HG03039 (cell line): ENCODE data around the gene CDC42EP5.
"Not testable (repeated sequence)": the region's sequence is repeated elsewhere in the genome, so short reads cannot be mapped to it uniquely, and the experiment has no call there.

ENCODE experiments used
- ATAC-seq: cut with Tn5 transposase; IDR thresholded peaks from one replicate; pipeline ENCODE4 v1.9.1; 2021; ENCODE audit warnings: mild to moderate bottlenecking, moderate library complexity; ENCODE audit not compliant: unreplicated experiment

The CDC42EP5 gene

GRCh38 chr19:54449701-54450069 is 23.4 kb downstream of the CDC42EP5 start:
- ATAC-seq, result no peak

DNA sequence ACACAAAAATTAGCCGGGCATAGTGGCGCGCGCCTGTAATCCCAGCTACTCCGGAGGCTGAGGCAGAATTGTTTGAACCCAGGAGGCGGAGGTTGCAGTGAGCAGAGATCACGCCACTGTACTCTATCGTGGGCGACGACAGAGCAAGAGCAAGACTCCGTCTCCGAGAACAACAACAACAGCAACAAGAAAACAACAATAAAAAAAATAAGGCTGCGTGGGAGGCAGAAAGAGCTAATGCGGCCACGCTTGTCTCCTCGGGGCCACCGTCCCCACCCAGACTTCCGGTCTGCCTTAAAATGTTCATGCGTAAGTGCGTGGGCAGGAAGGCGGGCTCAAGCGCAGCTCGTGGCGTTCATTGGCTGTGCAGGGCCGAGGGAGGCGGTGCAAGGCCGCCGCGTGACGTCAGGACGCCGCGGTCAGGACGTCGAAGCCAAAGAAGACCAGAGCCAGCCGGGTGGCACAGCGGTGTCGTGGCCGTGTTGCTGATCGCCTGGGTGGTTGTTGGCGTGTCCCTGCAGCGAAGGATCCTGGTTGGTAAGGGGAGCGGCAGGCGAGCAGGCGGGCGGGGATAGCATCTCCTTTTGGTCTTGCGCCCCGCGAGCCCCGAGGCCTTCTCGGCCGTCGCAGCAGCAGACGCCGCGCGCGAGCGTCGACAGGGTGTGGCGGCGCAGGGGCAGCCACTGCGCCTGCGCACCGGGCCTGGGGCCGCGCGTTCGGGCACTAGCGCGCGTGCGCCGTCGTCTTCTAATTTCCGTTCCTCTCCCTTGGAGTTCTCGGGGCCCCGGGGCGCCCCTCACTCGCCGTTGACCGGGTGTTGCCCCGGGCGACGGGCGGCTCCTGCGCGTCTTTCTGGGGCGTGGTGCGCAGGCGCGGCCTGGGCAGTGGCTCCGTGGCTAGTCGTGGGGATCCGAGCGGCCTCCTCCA is 24.1 kb downstream of the CDC42EP5 start, which contains the start of gene LENG8:
Gene LENG8 (plus strand): TSS at position 426 of the 927 bp plus-strand sequence. CDS start 2,146 bp downstream, outside the sequence.
- ATAC-seq, result peak; percentile 85

DNA sequence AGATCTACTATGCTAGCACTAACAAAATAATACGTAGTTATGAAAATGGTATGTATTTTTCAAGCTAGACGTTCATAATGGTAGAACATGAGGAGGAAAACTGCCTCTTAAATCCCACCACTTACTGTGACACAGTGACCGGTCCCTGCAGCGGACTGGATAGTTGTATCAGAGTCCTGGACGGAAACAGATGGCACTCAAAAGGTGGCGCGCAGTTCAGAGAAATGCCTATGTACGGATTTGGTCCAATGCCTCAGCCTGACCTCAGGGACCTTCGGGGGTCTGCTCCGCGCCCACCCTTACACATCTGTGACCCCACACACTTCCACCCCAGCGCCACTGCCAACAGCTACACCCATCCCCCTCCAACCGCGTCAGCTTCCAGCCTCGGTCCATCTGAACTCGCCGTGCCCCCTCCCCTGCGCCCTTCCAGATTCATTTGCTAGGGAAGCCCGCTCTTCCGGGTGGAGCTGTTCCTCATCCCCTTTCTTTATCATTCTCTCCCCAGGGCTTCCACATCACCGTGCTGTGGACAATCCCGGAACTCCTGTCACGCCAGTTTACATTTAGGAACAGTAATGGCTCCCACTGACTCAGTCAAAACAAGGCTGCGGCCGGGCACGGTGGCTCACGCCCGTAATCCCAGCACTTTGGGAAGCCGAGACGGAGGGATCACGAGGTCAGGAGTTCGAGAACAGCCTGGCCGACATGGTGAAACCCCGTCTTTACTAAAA is 24.9 kb downstream of the CDC42EP5 start:
- ATAC-seq, result no peak

GRCh38 chr19:54446349-54446748 is 26.7 kb downstream of the CDC42EP5 start:
- not testable (repeated sequence) for ATAC-seq

- ATAC-seq, result no peak
Measured at GRCh38 chr19:54444737-54445136, 28.4 kb downstream of the CDC42EP5 start.

DNA sequence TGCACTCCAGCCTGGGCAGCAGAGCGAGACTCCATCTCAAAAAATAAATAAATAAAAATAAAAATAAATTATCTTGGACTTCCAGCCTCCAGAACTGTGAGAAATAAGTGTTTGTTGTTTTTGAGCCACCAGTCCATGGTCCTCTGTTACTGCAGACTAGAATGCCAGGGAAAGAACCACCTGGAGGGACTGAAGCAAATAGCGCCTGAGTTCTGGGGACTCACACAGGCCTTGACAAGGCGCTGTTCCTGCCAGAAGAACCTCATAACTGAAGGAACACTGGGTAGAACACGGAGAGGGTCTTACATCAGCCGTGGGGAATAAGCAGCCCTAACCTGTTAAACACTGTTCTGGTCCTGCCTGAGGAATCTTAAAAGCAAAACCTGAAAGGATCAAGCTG is 32.5 kb downstream of the CDC42EP5 start:
- no peak for ATAC-seq

DNA sequence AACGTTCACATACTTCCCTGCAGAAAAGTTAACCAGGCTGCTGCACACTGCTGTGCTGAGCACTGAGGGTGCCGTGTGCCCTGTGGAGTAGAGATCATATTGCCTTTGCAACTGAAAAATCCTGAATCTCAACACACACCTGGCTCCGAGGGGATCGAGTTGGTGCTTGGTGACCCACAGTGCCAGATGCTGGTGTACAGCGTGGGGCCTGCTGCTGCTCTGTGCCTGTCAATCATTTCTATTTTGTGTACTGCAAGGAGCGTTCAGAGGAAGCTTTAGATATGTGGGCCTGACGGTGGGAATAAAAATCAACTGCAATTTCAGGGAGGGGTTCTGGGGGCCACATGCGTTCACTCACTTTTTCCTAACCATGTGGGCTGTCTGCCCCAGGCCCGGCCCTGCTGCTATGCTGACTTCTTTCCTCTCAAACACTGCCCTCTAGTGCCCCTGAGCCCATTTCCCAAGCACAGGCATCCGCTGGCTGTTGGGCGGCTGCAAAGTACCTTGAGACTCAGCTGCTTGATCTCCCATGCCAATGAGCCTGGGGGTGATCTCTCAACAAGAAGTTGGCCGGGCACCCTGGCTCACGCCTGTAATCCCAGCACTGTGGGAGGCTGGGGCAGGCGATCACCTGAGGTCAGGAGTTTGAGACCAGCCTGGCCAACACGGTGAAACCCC is 33.8 kb downstream of the CDC42EP5 start:
- no peak for ATAC-seq

DNA sequence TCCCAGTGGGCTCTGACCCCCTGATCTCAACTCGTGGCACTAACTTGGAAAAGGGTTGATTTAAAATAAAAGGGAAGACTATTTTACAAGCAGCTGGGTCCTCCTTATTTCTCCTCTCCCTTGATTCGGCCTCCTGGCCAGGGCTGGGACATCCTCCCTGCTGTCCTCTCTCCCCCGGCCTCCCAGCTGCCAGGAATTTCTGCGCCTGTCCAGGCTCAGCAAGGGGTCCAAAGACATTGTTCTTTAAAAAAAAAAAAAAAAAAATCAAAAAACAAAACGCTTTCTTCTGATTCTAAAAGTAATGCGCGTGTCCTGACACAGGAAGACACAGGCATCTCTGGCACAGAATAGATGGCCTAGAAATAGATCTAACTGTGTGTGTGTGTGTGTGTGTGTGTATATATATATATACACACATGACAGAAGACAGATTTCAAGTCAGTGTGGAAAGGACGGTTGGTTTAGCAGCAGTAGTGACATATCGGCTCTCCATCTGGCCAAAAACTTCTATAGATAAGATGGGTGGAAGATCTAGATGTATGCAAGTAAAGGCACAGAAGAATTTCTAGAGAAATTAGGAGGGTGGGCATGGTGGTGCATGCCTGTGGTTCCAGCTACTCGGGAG is 36.4 kb downstream of the CDC42EP5 start:
- ATAC-seq, result no peak

GRCh38 chr19:54436031-54436523 is 37.0 kb downstream of the CDC42EP5 start:
- no peak for ATAC-seq

GRCh38 chr19:54435551-54436016 is 37.5 kb downstream of the CDC42EP5 start:
- ATAC-seq, result no peak

DNA sequence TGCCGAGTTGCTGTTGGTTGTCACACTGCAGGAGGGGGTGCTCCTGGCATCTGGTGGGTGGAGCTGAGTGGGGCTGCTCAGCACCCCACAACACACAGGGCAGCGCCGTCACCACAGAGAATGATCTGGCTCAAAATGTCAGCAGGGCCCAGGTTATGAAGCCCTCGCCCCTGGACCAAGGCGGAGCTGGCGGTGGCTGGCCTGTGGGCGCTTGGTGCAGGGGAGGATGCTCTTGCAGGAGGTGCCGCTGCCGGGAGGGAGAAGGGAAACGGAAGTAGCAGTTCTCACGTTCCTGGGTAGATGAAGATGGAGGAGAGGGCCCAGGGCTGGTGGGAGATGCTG is 38.3 kb downstream of the CDC42EP5 start:
- ATAC-seq, result no peak

DNA sequence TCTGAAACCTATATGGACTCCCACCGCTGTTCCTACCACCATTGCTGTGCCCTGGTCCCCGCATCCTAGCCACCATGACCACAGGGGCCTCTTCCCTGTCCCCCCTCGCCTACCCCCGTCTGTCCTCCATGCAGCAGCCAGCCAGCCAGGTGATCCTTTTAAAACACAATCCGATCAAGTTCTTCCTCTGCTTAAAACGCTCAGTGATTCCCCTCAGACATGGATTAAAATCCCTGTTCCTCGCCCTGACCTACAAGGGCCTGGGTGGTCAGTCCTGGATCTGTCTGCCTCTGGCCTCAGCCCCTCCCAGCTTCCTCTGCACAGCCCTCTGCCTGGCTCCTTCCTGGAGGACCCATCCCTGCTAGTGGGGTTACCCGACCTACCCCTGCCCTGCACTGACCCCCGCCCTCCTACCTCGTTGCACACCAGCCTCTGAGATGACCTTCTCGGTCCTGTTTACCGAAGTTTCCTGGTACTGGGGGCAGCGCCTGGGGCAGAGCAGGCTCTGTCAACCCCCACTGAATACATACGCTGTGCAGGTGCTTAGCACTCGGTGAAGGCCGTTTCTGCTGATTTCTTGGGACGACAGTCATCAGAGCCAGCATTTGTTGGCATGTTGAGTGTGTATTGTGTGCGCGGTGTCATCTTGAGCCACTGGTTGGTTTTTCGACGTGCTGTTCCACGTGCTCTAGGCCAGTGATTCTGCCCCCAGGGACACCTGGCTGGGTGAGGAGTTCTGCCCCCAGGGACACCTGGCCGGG is 38.8 kb downstream of the CDC42EP5 start:
- ATAC-seq, result no peak

GRCh38 chr19:54433697-54434096 is 39.4 kb downstream of the CDC42EP5 start:
- no peak for ATAC-seq

DNA sequence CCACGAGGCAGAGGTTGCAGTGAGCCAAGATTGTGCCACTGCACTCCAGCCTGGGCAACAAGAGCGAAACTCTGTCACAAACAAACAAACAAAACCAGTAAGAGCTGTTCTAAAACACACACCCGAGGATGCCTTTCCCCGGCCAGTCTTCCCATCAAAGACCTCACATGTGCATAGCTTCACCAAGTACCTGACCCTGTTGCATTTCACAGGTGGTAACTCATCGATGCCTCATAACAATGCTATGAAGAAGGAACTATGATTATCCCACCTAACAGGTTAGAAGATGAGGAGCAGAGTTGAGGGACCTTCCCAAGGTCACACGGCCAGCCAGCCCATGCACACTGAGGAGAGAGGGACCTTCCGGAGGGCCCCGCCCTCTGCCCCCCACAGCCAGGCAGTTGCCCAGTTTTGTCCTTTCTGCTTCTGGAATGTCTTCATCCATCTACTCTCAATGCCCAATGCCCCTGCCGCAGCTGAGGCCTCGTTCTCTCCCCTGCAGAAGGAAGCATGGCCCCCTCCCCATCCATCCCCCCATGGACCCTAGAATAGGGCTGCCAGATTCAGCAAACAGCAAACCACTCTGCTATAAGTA is 40.9 kb downstream of the CDC42EP5 start:
- no peak for ATAC-seq

DNA sequence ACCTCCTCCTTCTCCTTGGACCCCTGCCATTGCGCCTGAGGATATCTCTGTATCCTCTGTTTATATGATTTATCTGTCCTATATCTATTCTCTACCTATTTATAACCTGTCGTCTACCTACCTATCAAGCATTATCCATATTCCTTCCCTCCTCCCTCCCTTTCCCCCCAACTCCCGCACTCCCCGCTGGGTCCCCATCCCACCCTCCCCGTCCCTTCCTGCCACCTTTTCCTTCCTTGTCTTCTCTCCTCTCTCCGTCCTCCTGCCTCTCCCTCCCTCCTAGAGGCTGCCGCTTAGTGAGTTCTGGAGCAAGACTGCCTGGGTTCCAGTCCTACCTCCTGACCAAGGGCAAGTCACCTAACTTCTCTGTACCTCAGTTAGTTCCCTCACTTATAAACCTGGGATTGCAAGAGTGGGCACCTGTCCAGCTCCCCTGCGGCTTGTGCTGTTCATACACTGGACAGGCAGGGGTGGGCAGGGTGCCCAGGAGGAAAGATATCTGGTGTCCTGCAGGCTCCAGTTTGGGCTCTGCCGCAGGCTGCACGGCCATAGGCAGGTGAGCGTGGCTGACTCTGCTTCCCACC is 41.7 kb downstream of the CDC42EP5 start:
- no peak for ATAC-seq

DNA sequence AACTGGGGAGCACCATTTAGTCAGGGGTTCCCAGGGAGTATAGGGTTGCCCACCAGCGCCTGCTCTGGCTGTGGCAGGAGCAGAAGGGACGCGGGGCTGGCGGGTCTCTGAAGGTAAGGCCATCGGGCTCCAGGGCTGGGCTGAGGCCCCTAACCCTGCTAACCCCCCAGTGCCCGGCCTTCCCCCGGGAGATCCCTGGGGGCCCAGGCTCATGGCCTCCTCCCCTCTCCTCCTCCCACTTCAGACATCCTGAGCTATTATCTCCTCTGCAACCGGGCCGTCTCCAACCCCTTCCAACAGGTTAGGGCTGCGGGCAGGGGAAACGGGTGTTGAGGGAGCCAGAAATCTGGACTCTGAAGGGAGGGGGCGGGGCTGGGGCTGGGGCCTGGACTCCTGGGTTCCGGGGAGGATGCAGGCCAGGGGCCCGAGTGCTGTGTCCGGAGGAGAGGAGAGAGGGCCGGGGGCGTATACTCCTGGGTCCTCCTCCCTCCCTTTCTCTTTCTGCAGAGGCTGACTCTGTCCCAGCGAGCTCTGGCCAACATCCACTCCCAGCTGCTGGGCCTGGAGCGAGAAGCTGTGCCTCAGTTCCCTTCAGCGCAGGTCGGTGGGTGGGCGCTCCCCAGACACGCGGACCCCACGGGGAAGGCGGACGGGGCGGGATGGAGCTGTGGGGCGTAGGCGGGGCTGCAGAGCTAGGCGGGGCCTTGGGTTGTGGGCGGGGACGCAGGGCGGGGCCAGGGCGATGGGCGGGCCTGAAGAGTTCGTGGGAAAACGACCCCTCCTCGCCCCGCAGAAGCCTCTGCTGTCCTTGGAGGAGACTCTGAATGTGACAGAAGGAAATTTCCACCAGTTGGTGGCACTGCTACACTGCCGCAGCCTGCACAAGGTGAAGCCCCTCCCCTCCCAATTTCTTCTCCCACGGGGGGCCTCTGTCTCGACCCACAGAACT is 42.5 kb downstream of the CDC42EP5 start:
- ATAC-seq, result no peak

- no peak for ATAC-seq
Measured at GRCh38 chr19:54429545-54430227, 43.4 kb downstream of the CDC42EP5 start.

DNA sequence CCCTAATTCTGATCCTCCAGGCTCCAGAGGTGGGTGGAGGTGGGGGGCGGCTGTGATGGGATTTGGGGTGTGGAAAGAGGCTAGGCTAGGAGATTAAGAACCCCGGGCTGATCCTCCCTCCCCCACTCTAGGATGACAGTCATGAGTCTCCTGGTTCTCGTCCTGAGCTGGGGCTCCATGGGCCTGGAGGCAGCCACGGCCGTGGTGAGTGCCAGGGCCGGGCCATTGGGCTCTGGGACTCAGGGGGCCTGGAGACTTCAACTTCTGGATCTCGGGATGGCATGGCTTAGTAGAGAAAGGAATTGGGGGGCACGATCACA is 44.0 kb downstream of the CDC42EP5 start:
- no peak for ATAC-seq
